D721Med (cell line): ENCODE results near the gene SAMMSON.

Experiments
- DNase-seq: peaks from one replicate; pipeline ENCODE4 v3.0.0; 2011; ENCODE audit warnings: low spot score; ENCODE audit not compliant: insufficient read length
- FAIRE-seq: peaks from 2 replicates; lab custom pipeline; 2011; peaks lifted over from hg19 to GRCh38; lab: Jason Lieb, UNC
- TF ChIP-seq, protein P1 (sequence below): IDR thresholded peaks from 2 replicates; pipeline ENCODE4 v1.5.1; 2012; ENCODE audit warnings: mild to moderate bottlenecking, control low read depth; ENCODE audit not compliant: insufficient read depth; ENCODE audit errors: missing control alignments

SAMMSON gene

GRCh38 chr3:69999140-70000027, at the start of gene SAMMSON:
TSS of gene SAMMSON (plus strand) at chr3:69999733.
- DNase-seq (no peak), FAIRE-seq (no peak)
- TF ChIP-seq, protein P1, sequence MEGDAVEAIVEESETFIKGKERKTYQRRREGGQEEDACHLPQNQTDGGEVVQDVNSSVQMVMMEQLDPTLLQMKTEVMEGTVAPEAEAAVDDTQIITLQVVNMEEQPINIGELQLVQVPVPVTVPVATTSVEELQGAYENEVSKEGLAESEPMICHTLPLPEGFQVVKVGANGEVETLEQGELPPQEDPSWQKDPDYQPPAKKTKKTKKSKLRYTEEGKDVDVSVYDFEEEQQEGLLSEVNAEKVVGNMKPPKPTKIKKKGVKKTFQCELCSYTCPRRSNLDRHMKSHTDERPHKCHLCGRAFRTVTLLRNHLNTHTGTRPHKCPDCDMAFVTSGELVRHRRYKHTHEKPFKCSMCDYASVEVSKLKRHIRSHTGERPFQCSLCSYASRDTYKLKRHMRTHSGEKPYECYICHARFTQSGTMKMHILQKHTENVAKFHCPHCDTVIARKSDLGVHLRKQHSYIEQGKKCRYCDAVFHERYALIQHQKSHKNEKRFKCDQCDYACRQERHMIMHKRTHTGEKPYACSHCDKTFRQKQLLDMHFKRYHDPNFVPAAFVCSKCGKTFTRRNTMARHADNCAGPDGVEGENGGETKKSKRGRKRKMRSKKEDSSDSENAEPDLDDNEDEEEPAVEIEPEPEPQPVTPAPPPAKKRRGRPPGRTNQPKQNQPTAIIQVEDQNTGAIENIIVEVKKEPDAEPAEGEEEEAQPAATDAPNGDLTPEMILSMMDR, result no peak

DNA sequence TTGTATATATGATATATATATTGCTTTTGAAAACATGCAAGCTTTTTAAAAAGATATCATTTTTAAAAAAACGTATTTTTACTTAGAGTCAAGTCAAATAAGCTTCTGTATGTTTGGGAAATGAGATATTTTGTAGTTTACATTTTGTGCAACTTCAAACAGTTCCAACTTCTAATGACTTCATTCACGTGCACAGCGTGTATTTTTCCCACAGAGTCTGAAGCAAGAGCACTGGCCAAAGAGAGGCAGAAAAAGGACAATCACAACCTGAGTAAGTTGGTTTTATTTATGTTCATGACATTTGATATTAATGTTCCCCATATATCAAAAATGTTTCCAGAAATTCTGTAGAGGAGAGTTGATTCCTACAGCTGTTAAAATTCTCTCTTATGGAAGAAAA, 47.9 kb upstream of the SAMMSON start:
- no peak for FAIRE-seq
- TF ChIP-seq, protein P1, result no peak
- DNase-seq, result no peak

DNA sequence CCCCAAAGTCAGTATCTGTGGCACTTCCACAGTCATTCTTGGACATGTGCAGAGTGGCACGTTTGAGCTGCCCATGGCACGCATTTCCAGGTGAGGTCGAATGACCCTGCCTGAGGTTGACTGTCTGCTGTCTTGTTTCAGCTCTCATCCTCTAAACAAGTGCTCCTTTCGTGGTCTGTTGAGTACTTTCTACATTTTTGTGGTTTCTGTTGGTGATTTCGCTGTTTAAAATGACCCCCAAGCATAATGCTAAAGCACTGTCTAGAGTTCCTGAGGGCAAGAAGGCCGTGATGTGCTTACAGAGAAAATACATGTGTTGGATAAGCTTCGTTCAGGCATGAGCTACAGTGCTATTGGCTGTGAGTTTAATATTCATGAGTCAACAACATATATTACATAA, 40.0 kb upstream of the SAMMSON start:
- FAIRE-seq (no peak), DNase-seq (no peak)
- TF ChIP-seq, protein P1, result no peak

DNA sequence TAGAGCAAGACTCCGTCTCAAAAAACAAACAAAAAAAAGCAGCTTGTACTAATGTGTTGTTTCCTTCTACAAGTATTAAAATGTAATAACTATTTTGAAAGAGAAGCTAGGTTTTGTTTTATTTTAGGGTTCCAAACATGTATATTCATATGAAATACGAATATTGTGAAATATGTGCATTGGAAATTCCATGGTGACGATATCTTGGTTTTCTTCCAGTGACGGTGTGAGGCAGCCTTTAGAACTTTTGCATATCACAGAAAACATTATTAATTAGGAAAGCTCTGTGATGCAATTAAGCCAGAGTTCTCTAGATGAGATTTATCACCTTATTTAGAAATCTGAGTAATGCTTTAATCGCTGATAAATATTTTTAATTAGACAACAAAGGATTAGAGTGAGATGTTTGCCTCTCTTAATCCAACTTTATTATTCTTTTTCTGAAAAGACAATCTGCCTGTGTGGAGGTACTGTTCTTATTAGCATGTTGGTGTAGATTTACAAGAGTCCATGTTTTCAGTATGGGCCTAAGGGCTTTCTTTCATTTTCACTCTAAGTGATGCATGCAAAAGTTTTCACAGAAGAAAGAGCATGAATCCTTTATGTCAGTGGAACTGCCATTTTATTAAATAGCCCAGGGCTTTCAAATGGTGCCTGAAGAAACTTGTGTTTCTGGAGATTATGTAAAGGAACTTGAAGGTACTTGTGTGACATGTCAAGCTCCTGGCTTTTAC, 37.7 kb upstream of the SAMMSON start:
- FAIRE-seq (no peak), DNase-seq (no peak)
- TF ChIP-seq, protein P1, result no peak

DNA sequence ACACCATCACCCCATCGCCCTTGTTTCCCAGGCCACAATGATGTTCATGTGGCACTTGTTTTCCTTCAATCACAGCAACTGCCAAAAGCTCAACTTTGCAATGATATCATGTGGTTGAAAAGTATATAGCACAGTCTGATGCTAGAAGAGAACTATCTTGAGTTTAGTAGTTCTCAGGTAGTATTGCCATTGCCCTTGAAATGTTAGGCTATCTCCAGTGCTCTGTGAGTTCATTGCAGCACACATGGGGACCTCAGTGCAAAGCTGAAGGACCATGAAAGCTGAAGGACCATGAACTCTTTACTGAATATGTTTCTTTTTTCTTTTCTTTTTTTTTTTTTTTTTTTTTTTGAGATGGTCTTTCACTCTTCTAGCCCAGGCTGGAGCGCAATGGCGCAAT, 35.9 kb upstream of the SAMMSON start:
- FAIRE-seq, result no peak
- TF ChIP-seq, protein P1, result no peak

DNA sequence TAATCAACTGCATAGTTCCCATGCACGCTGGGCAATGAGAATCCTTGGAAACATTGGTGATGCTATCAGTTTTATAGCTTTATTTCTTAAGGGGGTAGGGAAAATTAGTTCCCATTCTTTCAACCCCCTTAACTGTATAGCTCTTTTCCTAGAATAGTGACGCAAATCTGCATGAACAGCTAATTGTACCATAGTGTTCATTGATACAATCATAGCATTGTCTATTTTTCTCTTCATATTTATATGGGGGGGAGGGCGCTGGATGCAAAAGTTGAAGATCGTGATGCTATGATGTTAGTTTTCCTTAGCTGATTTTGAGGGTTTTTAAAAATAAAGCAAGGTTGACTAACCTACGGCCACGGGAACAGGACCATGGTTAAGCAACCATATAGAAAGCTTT, 32.4 kb upstream of the SAMMSON start:
- no peak for FAIRE-seq
- no peak for DNase-seq
- TF ChIP-seq, protein P1, result no peak

More for the DNA sequence above, 35.9 kb upstream of the SAMMSON start:
- DNase-seq, result no peak
